Naive thymus-derived CD8-positive, alpha-beta T cell (primary cell): Measurements from ENCODE around the gene XYLB. TPM values are rescaled to one million over a fixed set of nuclear protein-coding genes. Genes with fewer than 3 reads are reported as not detected.

Experiments used
- ATAC-seq, 2 donors: fragments of 150-1000 bp; cut with Tn5 transposase in 1 of 2; sonication (Bioruptor Pico), chemical (Tn5 transposase) in 1 of 2; 1 replicate in 1 of 2; 2 replicates in 1 of 2; pipeline ENCODE4 v1.10.0; 2021; ENCODE audit warnings: mild to moderate bottlenecking in 2 of 2, moderate library complexity in 2 of 2
- POLR2A ChIA-PET: fragments of 350-600 bp; sonication (Branson Sonifier 250); formaldehyde crosslinking; loops from one replicate; lab custom pipeline; 2021; ENCODE audit warnings: antibody characterized with exemption; lab: Charles Lee
- DNase-seq, 10 donors: peaks; one replicate each; pipeline versions ENCODE4 v3.0.0 to v3.0.0-alpha.2; 2020 to 2022
- H3K27ac Mint-ChIP-seq, 10 donors: one replicate each; pipeline ENCODE4 v1.8.0; 2020 to 2022; ENCODE audit warnings: mild to moderate bottlenecking in 10 of 10, mixed read lengths in 10 of 10, moderate library complexity in 4 of 10, inconsistent platforms in 1 of 10
- H3K27me3 Mint-ChIP-seq, 5 donors: one replicate each; pipeline ENCODE4 v1.8.0; 2021 to 2022; ENCODE audit warnings: mixed read lengths in 5 of 5
- H3K36me3 Mint-ChIP-seq, 3 donors: one replicate each; pipeline ENCODE4 v1.8.0; 2020 to 2022; ENCODE audit warnings: mixed read lengths in 3 of 3, mild to moderate bottlenecking in 2 of 3, inconsistent platforms in 1 of 3
- H3K4me1 Mint-ChIP-seq, 4 donors: one replicate each; pipeline ENCODE4 v1.8.0; 2021 to 2022; ENCODE audit warnings: mixed read lengths in 4 of 4
- H3K4me3 Mint-ChIP-seq, 10 donors: one replicate each; pipeline ENCODE4 v1.8.0; 2020 to 2022; ENCODE audit warnings: mild to moderate bottlenecking in 10 of 10, mixed read lengths in 10 of 10, moderate library complexity in 6 of 10, inconsistent platforms in 1 of 10
- H3K9me3 Mint-ChIP-seq, 9 donors: one replicate each; pipeline ENCODE4 v1.8.0; 2020 to 2022; ENCODE audit warnings: mixed read lengths in 9 of 9, mild to moderate bottlenecking in 3 of 9, inconsistent platforms in 1 of 9, moderate library complexity in 1 of 9
- polyA plus RNA-seq, 3 donors: library from polyadenylated mRNA; unstranded; fragments of 300-500 nt; fragmentation: Illumina TruSeq; gene quantifications; one replicate each; pipeline ENCODE4 v1.2.3, GENCODE V29; 2021
- total RNA-seq, 8 experiments: library from RNA in 2 of 8; stranded (reverse) in 2 of 8; gene quantifications; one replicate each; pipeline ENCODE4 v1.2.3 and lab custom pipeline; 2021 to 2026

The XYLB gene
- total and polyA plus RNA-seq, 5 experiments from 2014 or later: 0.29 to 3.4 (median 0.83) TPM

GRCh38 chr3:38353151-38353550 is 6.6 kb downstream of the XYLB start:
- H3K9me3 Mint-ChIP-seq: no peaks in the 10 kb centered on the region
- peaks cover 0 to 2% (median 2%) of the 10 kb centered on the region in 3 donors for H3K36me3 Mint-ChIP-seq
- peaks cover 0 to 11% (median under 1%) of the 10 kb centered on the region in 4 donors for H3K4me1 Mint-ChIP-seq
- no peak overlapping the region for H3K27ac Mint-ChIP-seq
- ATAC-seq (no peak), DNase-seq (no peak)
- no peaks in the 10 kb centered on the region for H3K27me3 Mint-ChIP-seq
- H3K4me3 Mint-ChIP-seq: no peak overlapping the region
- POLR2A ChIA-PET: no interaction called here

DNA sequence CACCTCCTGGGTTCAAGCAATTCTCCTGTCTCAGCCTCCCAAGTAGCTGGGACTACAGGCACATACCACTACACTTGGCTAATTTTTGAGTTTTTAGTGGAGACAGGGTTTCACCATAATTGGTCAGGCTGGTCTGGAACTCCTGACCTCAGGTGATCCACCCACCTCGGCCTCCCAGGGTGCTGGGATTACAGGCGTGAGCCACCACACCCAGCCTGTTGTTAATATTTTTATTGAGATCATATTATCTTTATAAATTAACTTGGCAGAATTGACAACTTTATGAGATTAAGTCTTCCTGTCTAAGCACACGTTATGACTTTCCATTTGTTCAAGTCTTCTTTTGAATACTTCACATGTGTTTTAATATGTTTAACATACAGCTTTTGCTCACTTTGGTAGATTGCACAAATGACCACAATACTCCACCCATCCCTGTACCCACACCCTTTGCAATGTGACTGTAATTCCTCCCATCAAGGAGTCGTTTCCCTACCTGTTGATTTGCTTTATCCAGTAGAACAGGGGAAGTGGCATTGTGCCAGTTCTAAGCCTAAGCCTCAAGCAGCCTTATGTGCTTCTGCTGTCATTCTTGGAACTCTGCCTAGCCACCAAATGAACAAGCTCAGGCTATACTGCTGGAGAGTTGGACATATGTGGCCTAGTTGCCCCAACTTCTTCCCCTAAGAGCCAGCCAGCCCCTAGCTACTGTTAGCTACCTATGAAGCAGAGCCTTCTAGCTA is 8.2 kb downstream of the XYLB start:
- Mint-ChIP-seq H3K36me3 (peaks cover 0 to 4% (median 2%) of the 10 kb centered on the region in 3 donors), H3K4me1 (peaks cover 0 to 9% (median 0%) of the 10 kb centered on the region in 4 donors), H3K27me3 (no peaks in the 10 kb centered on the region), H3K4me3 (no peak overlapping the region), H3K9me3 (no peaks in the 10 kb centered on the region), H3K27ac (no peak overlapping the region)
- POLR2A ChIA-PET: no interaction called here
- DNase-seq (no peak), ATAC-seq (no peak)

- H3K27ac Mint-ChIP-seq: no peak overlapping the region
- no peak for ATAC-seq
Observed at GRCh38 chr3:38359038-38359437, 12.5 kb downstream of the XYLB start.

DNA sequence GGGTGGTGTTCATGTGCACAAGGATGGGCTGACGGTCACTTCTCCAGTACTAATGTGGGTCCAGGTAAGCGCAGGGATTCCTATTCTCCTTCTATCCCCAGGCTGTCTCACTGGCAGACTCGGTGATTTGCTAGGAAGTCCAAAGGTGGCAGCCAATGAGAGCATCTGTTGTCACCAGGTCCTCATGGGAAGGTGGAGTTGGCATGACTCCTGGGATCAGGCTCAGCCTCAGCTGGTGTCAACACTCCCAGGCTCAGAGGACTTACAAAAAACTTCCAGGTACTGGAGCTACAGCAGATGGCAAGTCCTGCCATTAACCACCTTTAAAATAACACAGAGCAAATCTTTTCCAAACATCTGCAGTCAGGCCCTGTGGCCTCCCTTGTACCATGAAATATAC is 13.8 kb downstream of the XYLB start:
- no peak for ATAC-seq
- H3K9me3 Mint-ChIP-seq: no peaks in the 10 kb centered on the region
- POLR2A ChIA-PET: no interaction called here

More at GRCh38 chr3:38359038-38359437, 12.5 kb downstream of the XYLB start:
- no peak for DNase-seq
- H3K4me3 Mint-ChIP-seq: no peak overlapping the region
- peaks cover 0 to 12% (median 3%) of the 10 kb centered on the region in 4 donors for H3K4me1 Mint-ChIP-seq
- H3K9me3 Mint-ChIP-seq: no peaks in the 10 kb centered on the region
- POLR2A ChIA-PET: no interaction called here
- H3K27me3 Mint-ChIP-seq: no peaks in the 10 kb centered on the region
- peaks cover 0 to 4% (median 2%) of the 10 kb centered on the region in 3 donors for H3K36me3 Mint-ChIP-seq

GRCh38 chr3:38361496-38361895 is 14.9 kb downstream of the XYLB start:
- H3K27ac Mint-ChIP-seq: no peak overlapping the region
- no peaks in the 10 kb centered on the region for H3K9me3 Mint-ChIP-seq
- POLR2A ChIA-PET: no interaction called here
- peaks cover 0 to 2% (median 0%) of the 10 kb centered on the region in 5 donors for H3K27me3 Mint-ChIP-seq
- H3K4me1 Mint-ChIP-seq: peaks cover 7 to 12% (median 10%) of the 10 kb centered on the region in 4 donors
- ATAC-seq (no peak), DNase-seq (no peak)
- peaks cover 0 to 4% (median 2%) of the 10 kb centered on the region in 3 donors for H3K36me3 Mint-ChIP-seq
- no peak overlapping the region for H3K4me3 Mint-ChIP-seq

More for the DNA sequence above, 13.8 kb downstream of the XYLB start:
- H3K4me3 Mint-ChIP-seq: no peak overlapping the region
- peaks cover 0 to 4% (median 2%) of the 10 kb centered on the region in 3 donors for H3K36me3 Mint-ChIP-seq
- peaks cover 7 to 13% (median 10%) of the 10 kb centered on the region in 4 donors for H3K4me1 Mint-ChIP-seq
- no peak overlapping the region for H3K27ac Mint-ChIP-seq
- no peak for DNase-seq
- peaks cover 0 to 2% (median 0%) of the 10 kb centered on the region in 5 donors for H3K27me3 Mint-ChIP-seq

- Mint-ChIP-seq H3K9me3 (no peaks in the 10 kb centered on the region), H3K36me3 (peaks cover 0 to 4% (median 2%) of the 10 kb centered on the region in 3 donors), H3K4me3 (no peak overlapping the region), H3K27ac (peak overlapping the region in 1 of 10 donors; percentile 38), H3K4me1 (peaks cover 7 to 12% (median 10%) of the 10 kb centered on the region in 4 donors), H3K27me3 (peaks cover 0 to 2% (median 0%) of the 10 kb centered on the region in 5 donors)
- POLR2A ChIA-PET: no interaction called here
- no peak for ATAC-seq
- DNase-seq: no peak
Observed at GRCh38 chr3:38362825-38363224, 16.2 kb downstream of the XYLB start.

DNA sequence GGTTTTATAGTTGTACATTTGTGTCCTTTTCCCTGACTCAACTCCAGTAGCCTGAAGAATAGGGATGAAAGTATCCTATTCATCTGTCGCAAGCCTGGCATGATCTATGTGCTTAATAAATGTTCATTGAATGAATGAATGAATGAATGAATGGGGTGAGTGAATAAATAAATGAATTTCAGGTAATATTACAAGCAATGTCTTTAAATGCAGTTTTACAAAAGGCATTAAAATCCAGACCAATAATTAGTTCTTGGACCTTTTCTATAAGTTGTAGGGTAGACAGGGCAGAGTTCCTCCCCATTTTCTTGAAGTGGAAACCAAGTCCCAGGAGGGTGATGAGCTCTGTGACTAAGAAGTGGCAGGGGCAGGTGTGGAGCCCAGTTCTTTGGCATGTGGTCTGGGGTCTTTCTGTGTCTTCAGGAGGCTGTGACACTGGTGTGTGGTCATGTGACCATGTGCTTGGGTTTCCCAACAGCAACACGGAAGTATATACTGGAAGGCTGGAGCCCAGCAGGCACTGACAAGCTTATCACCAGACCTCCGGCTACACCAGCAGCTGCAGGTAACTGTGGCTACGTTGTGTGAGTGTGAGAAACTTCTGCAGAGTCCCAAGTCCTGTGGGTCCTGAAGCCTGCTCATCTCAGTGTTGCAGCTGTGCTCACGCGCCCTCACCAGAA is 18.3 kb downstream of the XYLB start:
- POLR2A ChIA-PET: interaction anchor here (0.9 kb wide), 1 partner anchor 91 kb away, joined by 3 read pairs; no protein-coding TSS in a partner anchor
- Mint-ChIP-seq H3K4me3 (no peak overlapping the region), H3K9me3 (peaks cover 0 to 6% (median 0%) of the 10 kb centered on the region in 9 donors), H3K27me3 (peaks cover 0 to 2% (median 0%) of the 10 kb centered on the region in 5 donors), H3K4me1 (peaks cover 7 to 12% (median 10%) of the 10 kb centered on the region in 4 donors), H3K27ac (peak overlapping the region in 1 of 10 donors; percentile 60), H3K36me3 (peaks cover 0 to 10% (median 4%) of the 10 kb centered on the region in 3 donors)
- DNase-seq: no peak
- no peak for ATAC-seq

DNA sequence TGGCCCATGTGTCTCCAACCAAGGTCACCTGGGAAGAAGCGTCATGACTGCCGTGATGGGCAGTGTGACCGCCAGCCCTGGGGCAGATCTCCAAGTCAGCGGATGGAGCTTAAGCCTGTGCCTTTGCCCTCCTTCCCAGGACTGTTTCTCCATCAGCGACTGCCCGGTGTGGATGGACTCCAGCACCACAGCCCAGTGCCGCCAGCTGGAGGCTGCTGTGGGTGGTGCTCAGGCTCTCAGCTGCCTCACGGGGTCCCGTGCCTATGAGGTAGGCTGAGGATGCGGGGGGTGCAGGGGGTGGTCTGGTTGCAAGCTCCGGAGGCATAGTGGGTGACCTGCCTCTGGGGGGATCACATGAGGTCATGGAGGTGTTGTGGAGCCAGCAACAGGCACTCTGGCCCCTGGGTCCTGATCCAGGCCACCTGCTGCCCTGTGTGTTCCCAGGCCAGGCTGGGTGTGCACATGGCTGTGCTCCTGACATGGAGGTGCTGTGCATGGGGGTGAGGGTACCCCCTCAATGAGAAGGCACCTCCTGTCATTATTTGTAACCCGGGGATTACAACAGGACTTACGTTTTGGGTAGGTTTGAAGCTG is 19.0 kb downstream of the XYLB start:
- ATAC-seq (no peak), DNase-seq (no peak)
- H3K27me3 Mint-ChIP-seq: peaks cover 0 to 2% (median 0%) of the 10 kb centered on the region in 5 donors
- peak overlapping the region in 1 of 10 donors; percentile 41 for H3K27ac Mint-ChIP-seq
- H3K4me1 Mint-ChIP-seq: peaks cover 7 to 12% (median 10%) of the 10 kb centered on the region in 4 donors
- POLR2A ChIA-PET: interaction anchor here (0.9 kb wide), 1 partner anchor 90 kb away, joined by 3 read pairs; no protein-coding TSS in a partner anchor
- H3K4me3 Mint-ChIP-seq: no peak overlapping the region
- peaks cover 0 to 6% (median 0%) of the 10 kb centered on the region in 9 donors for H3K9me3 Mint-ChIP-seq
- peaks cover 0 to 10% (median 4%) of the 10 kb centered on the region in 3 donors for H3K36me3 Mint-ChIP-seq

DNA sequence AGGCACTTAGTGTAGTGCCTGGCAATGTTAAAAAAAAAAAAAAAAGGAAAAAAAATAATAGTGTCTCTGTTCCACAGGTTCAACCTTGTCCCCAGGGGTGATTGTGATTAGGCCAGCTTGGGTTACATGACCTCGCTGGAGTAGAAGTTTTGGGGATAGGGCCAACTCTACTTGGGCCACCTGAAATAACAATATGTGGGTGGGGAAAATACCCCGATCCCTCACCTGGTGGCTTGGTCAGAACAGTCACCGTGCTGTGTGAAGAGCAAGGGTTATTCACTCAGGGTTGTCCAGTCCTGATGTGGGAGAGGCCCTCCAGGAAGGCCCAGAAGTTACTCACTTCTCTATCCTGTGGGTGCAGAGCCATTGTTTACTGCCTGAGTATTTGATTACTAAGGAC is 19.5 kb downstream of the XYLB start:
- no peak overlapping the region for H3K27ac Mint-ChIP-seq
- H3K27me3 Mint-ChIP-seq: peaks cover 0 to 2% (median 0%) of the 10 kb centered on the region in 5 donors
- peaks cover 7 to 12% (median 10%) of the 10 kb centered on the region in 4 donors for H3K4me1 Mint-ChIP-seq
- H3K9me3 Mint-ChIP-seq: peaks cover 0 to 6% (median 0%) of the 10 kb centered on the region in 9 donors
- peaks cover 0 to 10% (median 4%) of the 10 kb centered on the region in 3 donors for H3K36me3 Mint-ChIP-seq
- DNase-seq: no peak
- ATAC-seq: no peak
- POLR2A ChIA-PET: no interaction called here
- no peak overlapping the region for H3K4me3 Mint-ChIP-seq

DNA sequence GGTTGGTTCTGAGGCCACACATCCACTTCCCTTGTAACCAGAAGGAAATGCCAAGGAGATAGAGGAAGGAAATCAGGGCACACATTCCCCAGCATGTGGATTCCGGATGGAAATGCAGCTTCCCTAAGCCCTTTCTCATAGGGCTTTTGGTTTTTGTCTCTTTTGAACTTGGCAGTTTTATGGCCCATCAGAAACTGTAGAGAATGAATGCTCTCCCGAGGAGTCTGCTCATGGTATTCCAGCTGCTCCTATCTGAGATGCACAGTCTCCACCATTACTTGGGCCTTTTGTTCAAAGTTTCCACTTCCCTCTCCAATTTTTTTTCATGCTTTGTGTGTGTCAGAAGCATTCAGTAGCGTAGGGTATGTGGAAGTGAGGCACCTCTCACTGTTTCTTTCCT is 21.2 kb downstream of the XYLB start:
- POLR2A ChIA-PET: no interaction called here
- Mint-ChIP-seq H3K4me3 (no peak overlapping the region), H3K27me3 (peaks cover 0 to 2% (median 0%) of the 10 kb centered on the region in 5 donors), H3K4me1 (peaks cover 8 to 13% (median 11%) of the 10 kb centered on the region in 4 donors), H3K36me3 (peaks cover 0 to 10% (median 3%) of the 10 kb centered on the region in 3 donors), H3K27ac (no peak overlapping the region), H3K9me3 (peaks cover 0 to 6% (median 0%) of the 10 kb centered on the region in 9 donors)
- no peak for ATAC-seq
- no peak for DNase-seq

GRCh38 chr3:38368238-38368637 is 21.7 kb downstream of the XYLB start:
- H3K27me3 Mint-ChIP-seq: peaks cover 0 to 2% (median 0%) of the 10 kb centered on the region in 5 donors
- ATAC-seq (no peak), DNase-seq (no peak)
- H3K9me3 Mint-ChIP-seq: peaks cover 0 to 6% (median 0%) of the 10 kb centered on the region in 9 donors
- H3K36me3 Mint-ChIP-seq: peaks cover 0 to 10% (median 2%) of the 10 kb centered on the region in 3 donors
- H3K27ac Mint-ChIP-seq: peak overlapping the region in 1 of 10 donors; percentile 22
- POLR2A ChIA-PET: interaction anchor here (0.8 kb wide), 1 partner anchor 23 kb away, joined by 3 read pairs; no protein-coding TSS in a partner anchor
- H3K4me3 Mint-ChIP-seq: no peak overlapping the region
- H3K4me1 Mint-ChIP-seq: peaks cover 12 to 18% (median 15%) of the 10 kb centered on the region in 4 donors

DNA sequence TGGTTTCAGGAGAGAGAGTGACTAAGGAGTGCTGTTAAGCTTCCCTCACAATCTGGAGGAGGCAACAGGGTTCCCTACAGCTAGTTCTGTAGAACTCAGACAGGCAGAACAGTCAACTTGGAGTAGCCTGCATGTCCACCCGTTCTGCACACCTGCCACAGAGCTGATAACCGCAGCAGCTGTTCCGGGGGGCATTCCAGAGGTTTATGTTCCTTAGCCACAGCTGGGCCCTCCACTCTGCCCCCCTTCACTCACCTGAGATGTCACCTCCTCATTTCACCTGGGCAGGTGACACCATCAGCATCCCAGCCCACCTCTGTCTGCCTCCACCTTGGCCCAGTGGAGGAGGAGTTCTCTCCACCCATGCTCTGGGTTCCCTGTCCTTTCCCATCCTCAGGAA is 22.6 kb downstream of the XYLB start:
- Mint-ChIP-seq H3K36me3 (peaks cover 0 to 10% (median 2%) of the 10 kb centered on the region in 3 donors), H3K4me3 (no peak overlapping the region), H3K27ac (no peak overlapping the region), H3K27me3 (peaks cover 0 to 2% (median 0%) of the 10 kb centered on the region in 5 donors), H3K4me1 (peaks cover 16 to 24% (median 22%) of the 10 kb centered on the region in 4 donors), H3K9me3 (peaks cover 0 to 6% (median 0%) of the 10 kb centered on the region in 9 donors)
- POLR2A ChIA-PET: interaction anchor here (0.8 kb wide), 1 partner anchor 22 kb away, joined by 3 read pairs; no protein-coding TSS in a partner anchor
- no peak for ATAC-seq
- DNase-seq: no peak
